CD14-positive monocyte (primary cell): ENCODE results near the gene GIGYF2. TPM values are rescaled to one million over a fixed set of nuclear protein-coding genes. Genes with fewer than 3 reads are reported as not detected.
"Not testable (repeated sequence)": the region's sequence is repeated elsewhere in the genome, so short reads cannot be mapped to it uniquely, and the experiment has no call there.

Experiments used
- DNase-seq, 3 donors: peaks; one replicate each; pipeline ENCODE4 v3.0.0-alpha.2; 2011 to 2022
- H2AFZ ChIP-seq: 2 replicates; pipeline ENCODE4 v1.6.0; 2012; ENCODE audit warnings: mild to moderate bottlenecking, low read depth, low read length, inconsistent platforms; ENCODE audit not compliant: insufficient read depth, poor library complexity, severe bottlenecking
- H3K27ac ChIP-seq, 2 donors: 1 replicate in 1 of 2; 2 replicates in 1 of 2; pipeline ENCODE4 v1.5.1; 2012 to 2013; ENCODE audit warnings: low read length in 2 of 2, control low read depth in 1 of 2, inconsistent platforms in 1 of 2, low read depth in 1 of 2, mild to moderate bottlenecking in 1 of 2
- H3K27me3 ChIP-seq, 2 donors: one replicate each; pipeline versions ENCODE4 v1.6.0 to v1.6.1; 2011 to 2013; ENCODE audit warnings: low read length in 2 of 2; ENCODE audit not compliant: control insufficient read depth in 2 of 2, insufficient read depth in 2 of 2
- H3K36me3 ChIP-seq, 2 donors: replicated peaks in 1 of 2; 1 replicate in 1 of 2; 2 replicates in 1 of 2; pipeline versions ENCODE4 v1.5.1 to v1.6.1; 2012 to 2013; ENCODE audit warnings: low read length in 2 of 2, control low read depth in 1 of 2, inconsistent platforms in 1 of 2, mild to moderate bottlenecking in 1 of 2; ENCODE audit not compliant: insufficient read depth in 2 of 2, control insufficient read depth in 1 of 2
- H3K4me1 ChIP-seq, 2 donors: 1 replicate in 1 of 2; 2 replicates in 1 of 2; pipeline versions ENCODE4 v1.5.1 to v1.6.1; 2012 to 2013; ENCODE audit warnings: low read length in 2 of 2, control low read depth in 1 of 2, inconsistent platforms in 1 of 2, mild to moderate bottlenecking in 1 of 2, moderate library complexity in 1 of 2; ENCODE audit not compliant: insufficient read depth in 2 of 2, control insufficient read depth in 1 of 2
- H3K4me2 ChIP-seq: replicated peaks from 2 replicates; pipeline ENCODE3; 2012; ENCODE audit warnings: low read length, moderate library complexity, mild to moderate bottlenecking; ENCODE audit not compliant: poor library complexity, severe bottlenecking; ENCODE audit errors: extremely low read depth
- H3K4me3 ChIP-seq, 3 experiments: fragments of 200-600 bp in 1 of 3; sonication (generic) in 1 of 3; replicated peaks in 1 of 3; 1 replicate in 2 of 3; 2 replicates in 1 of 3; pipeline ENCODE4 v1.5.1; 2011 to 2013; ENCODE audit warnings: low read length in 3 of 3, mild to moderate bottlenecking in 3 of 3, control low read depth in 2 of 3, low read depth in 2 of 3, inconsistent platforms in 1 of 3, moderate library complexity in 1 of 3
- H3K79me2 ChIP-seq: 2 replicates; pipeline ENCODE4 v1.6.0; 2012; ENCODE audit warnings: mild to moderate bottlenecking, control low read depth, inconsistent platforms, low read length, moderate library complexity; ENCODE audit not compliant: insufficient read depth
- H3K9ac ChIP-seq: 2 replicates; pipeline ENCODE4 v1.6.0; 2017; ENCODE audit warnings: low read length, mild to moderate bottlenecking; ENCODE audit not compliant: insufficient read depth, poor library complexity, severe bottlenecking
- H3K9me3 ChIP-seq, 2 donors: replicated peaks in 1 of 2; 1 replicate in 1 of 2; 2 replicates in 1 of 2; pipeline versions ENCODE4 v1.5.1 to v1.6.1; 2012 to 2013; ENCODE audit warnings: low read length in 2 of 2, control low read depth in 1 of 2; ENCODE audit not compliant: control insufficient read depth in 1 of 2, insufficient read depth in 1 of 2
- H4K20me1 ChIP-seq: 2 replicates; pipeline ENCODE4 v1.6.0; 2012; ENCODE audit warnings: mild to moderate bottlenecking, low read length, control low read depth, moderate library complexity; ENCODE audit not compliant: insufficient read depth
- H3K27ac Mint-ChIP-seq, 7 donors: one replicate each; pipeline ENCODE4 v1.8.0; 2020; ENCODE audit warnings: mild to moderate bottlenecking in 7 of 7, mixed read lengths in 7 of 7, moderate library complexity in 6 of 7, inconsistent platforms in 2 of 7
- H3K27me3 Mint-ChIP-seq, 3 donors: one replicate each; pipeline ENCODE4 v1.8.0; 2021 to 2022; ENCODE audit warnings: low read depth in 3 of 3, mild to moderate bottlenecking in 3 of 3, mixed read lengths in 3 of 3, moderate library complexity in 3 of 3, inconsistent platforms in 1 of 3
- H3K36me3 Mint-ChIP-seq, 2 donors: one replicate each; pipeline ENCODE4 v1.8.0; 2020; ENCODE audit warnings: mixed read lengths in 2 of 2, inconsistent platforms in 1 of 2, mild to moderate bottlenecking in 1 of 2
- H3K4me1 Mint-ChIP-seq: one replicate; pipeline ENCODE4 v1.8.0; 2020; ENCODE audit warnings: mild to moderate bottlenecking, mixed read lengths
- H3K4me3 Mint-ChIP-seq, 2 donors: one replicate each; pipeline ENCODE4 v1.8.0; 2020; ENCODE audit warnings: mild to moderate bottlenecking in 2 of 2, mixed read lengths in 2 of 2, moderate library complexity in 1 of 2
- H3K9me3 Mint-ChIP-seq, 7 donors: one replicate each; pipeline ENCODE4 v1.8.0; 2020 to 2022; ENCODE audit warnings: mixed read lengths in 7 of 7, mild to moderate bottlenecking in 6 of 7, moderate library complexity in 6 of 7, inconsistent platforms in 2 of 7
- CTCF ChIP-seq: fragments of 200-600 bp; IDR thresholded peaks from one replicate; pipeline ENCODE4 v1.8.0; 2022; ENCODE audit warnings: antibody characterized with exemption, mild to moderate bottlenecking
- WGBS: methylation state at CpG from one replicate; pipeline ENCODE4 v1.1.5; 2013; ENCODE audit warnings: missing lambda C conversion rate; ENCODE audit not compliant: insufficient coverage; 5-methylcytosine and 5-hydroxymethylcytosine counted together
- intact Hi-C, 2 donors: fragments of 100-400 bp; cut with micrococcal nuclease; formaldehyde crosslinking; loops; one replicate each; pipeline versions ENCODE4 v1.15.0 to v1.15.1; 2023
- polyA plus RNA-seq, 3 donors: library from polyadenylated mRNA; depleted of rRNA in 1 of 3; unstranded in 2 of 3; stranded (reverse) in 1 of 3; fragments of 300-500 nt in 2 of 3; fragments of >200 nt in 1 of 3; fragmentation: Illumina TruSeq in 2 of 3; gene quantifications; 1 replicate in 2 of 3; 2 replicates in 1 of 3; pipeline ENCODE4 v1.2.3, GENCODE V29; 2012 to 2021
- small RNA-seq: library from RNA; depleted of rRNA; stranded (forward); fragments of <200 nt; gene quantifications from one replicate; pipeline ENCODE3, GENCODE V24; 2012; ENCODE audit warnings: low read depth; ENCODE audit not compliant: insufficient read length

Gene GIGYF2
- polyA plus RNA-seq, 3 donors = 7.7 to 20.7 (median 17.3) TPM

GRCh38 chr2:232907718-232908085 is 210.6 kb downstream of the GIGYF2 start:
- H3K36me3 Mint-ChIP-seq, H3K4me1 ChIP-seq, H3K79me2 ChIP-seq, H3K4me3 ChIP-seq, H3K9me3 ChIP-seq, H4K20me1 ChIP-seq, H3K9ac ChIP-seq, intact Hi-C loops, H3K4me3 Mint-ChIP-seq, H3K4me2 ChIP-seq, H3K27ac ChIP-seq, H3K36me3 ChIP-seq, H3K4me1 Mint-ChIP-seq, H2AFZ ChIP-seq, DNase-seq: not testable (repeated sequence)
- peaks cover 11 to 19% of the 10 kb centered on the region in 2 donors for H3K27me3 ChIP-seq
- peaks cover 0 to 21% (median 16%) of the 10 kb centered on the region in 7 donors for H3K9me3 Mint-ChIP-seq
- peak overlapping the region in 1 of 7 donors; percentile 27 for H3K27ac Mint-ChIP-seq
- peaks cover 16 to 23% (median 18%) of the 10 kb centered on the region in 3 donors for H3K27me3 Mint-ChIP-seq
- WGBS = no CpG with 5 or more reads among the region's 9 CpGs

- Mint-ChIP-seq H3K9me3 (peaks cover 0 to 20% (median 17%) of the 10 kb centered on the region in 7 donors), H3K27me3 (peaks cover 18 to 26% (median 18%) of the 10 kb centered on the region in 3 donors), H3K36me3 (no peaks in the 10 kb centered on the region), H3K4me1 (no peaks in the 10 kb centered on the region), H3K4me3 (peak overlapping the region in 1 of 2 donors; percentile 36), H3K27ac (no peak overlapping the region)
- H3K4me1 ChIP-seq = no peaks in the 10 kb centered on the region
- no peaks in the 10 kb centered on the region for H4K20me1 ChIP-seq
- H2AFZ ChIP-seq = no peak overlapping the region
- no CpG with 5 or more reads among the region's 6 CpGs for WGBS
- H3K4me3 ChIP-seq = no peak overlapping the region
- H3K36me3 ChIP-seq = no peaks in the 10 kb centered on the region
- peaks cover 0 to 8% of the 10 kb centered on the region in 2 donors for H3K9me3 ChIP-seq
- no peak overlapping the region for H3K27ac ChIP-seq
- H3K4me2 ChIP-seq = no peak overlapping the region
- no peaks in the 10 kb centered on the region for H3K79me2 ChIP-seq
- intact Hi-C loops = no loop called here
- no peak overlapping the region for H3K9ac ChIP-seq
- no peak for DNase-seq
- no peak for TF ChIP-seq CTCF
- peaks cover 11 to 19% of the 10 kb centered on the region in 2 donors for H3K27me3 ChIP-seq
These were observed 211.6 kb downstream of the GIGYF2 start for GRCh38 chr2:232908695-232909094.

Small RNA genes lying within 50 kb of the gene (small RNA-seq; reads per million reads assigned to genes)
- gene RF00019 = not detected
- gene RN7SL359P = not detected
- gene RNU6-107P = not detected

Other genes with a start within 250 kb of the GIGYF2 start
- not detected for gene ALPI, start 241.2 kb upstream of the GIGYF2 start, polyA plus RNA-seq
- gene ECEL1, start 209.5 kb upstream of the GIGYF2 start, polyA plus RNA-seq = not detected
- not detected for gene PRSS56, start 176.9 kb upstream of the GIGYF2 start, polyA plus RNA-seq
- gene CHRND, start 171.2 kb upstream of the GIGYF2 start, polyA plus RNA-seq = not detected
- not detected for gene CHRNG, start 157.6 kb upstream of the GIGYF2 start, polyA plus RNA-seq
- 1 to 10 TPM; 1.6 to 4.1 (median 2.1) TPM for gene TIGD1, start 146.8 kb upstream of the GIGYF2 start, polyA plus RNA-seq
- gene EIF4E2, start 146.6 kb upstream of the GIGYF2 start, polyA plus RNA-seq = 100 to 1,000 TPM in 2 of 3 donors, 10 to 100 TPM in 1; 67.2 to 213 (median 188) TPM
- gene EFHD1, start 63.7 kb upstream of the GIGYF2 start, polyA plus RNA-seq = not detected
- not detected for gene KCNJ13, start 79.2 kb downstream of the GIGYF2 start, polyA plus RNA-seq
- under 1 TPM in 1 of 3 donors, not detected in 2; 0.61 TPM for gene SNORC, start 172.9 kb downstream of the GIGYF2 start, polyA plus RNA-seq